CD14-positive monocyte (primary cell): ENCODE data around the gene APH1B. TPM values are rescaled to one million over a fixed set of nuclear protein-coding genes. Genes with fewer than 3 reads are reported as not detected.

Source experiments
- DNase-seq, 3 donors: peaks; one replicate each; pipeline ENCODE4 v3.0.0-alpha.2; 2011 to 2022
- H2AFZ ChIP-seq: 2 replicates; pipeline ENCODE4 v1.6.0; 2012; ENCODE audit warnings: mild to moderate bottlenecking, low read depth, low read length, inconsistent platforms; ENCODE audit not compliant: insufficient read depth, poor library complexity, severe bottlenecking
- H3K27ac ChIP-seq, 2 donors: 1 replicate in 1 of 2; 2 replicates in 1 of 2; pipeline ENCODE4 v1.5.1; 2012 to 2013; ENCODE audit warnings: low read length in 2 of 2, control low read depth in 1 of 2, inconsistent platforms in 1 of 2, low read depth in 1 of 2, mild to moderate bottlenecking in 1 of 2
- H3K27me3 ChIP-seq, 2 donors: one replicate each; pipeline versions ENCODE4 v1.6.0 to v1.6.1; 2011 to 2013; ENCODE audit warnings: low read length in 2 of 2; ENCODE audit not compliant: control insufficient read depth in 2 of 2, insufficient read depth in 2 of 2
- H3K36me3 ChIP-seq, 2 donors: replicated peaks in 1 of 2; 1 replicate in 1 of 2; 2 replicates in 1 of 2; pipeline versions ENCODE4 v1.5.1 to v1.6.1; 2012 to 2013; ENCODE audit warnings: low read length in 2 of 2, control low read depth in 1 of 2, inconsistent platforms in 1 of 2, mild to moderate bottlenecking in 1 of 2; ENCODE audit not compliant: insufficient read depth in 2 of 2, control insufficient read depth in 1 of 2
- H3K4me1 ChIP-seq, 2 donors: 1 replicate in 1 of 2; 2 replicates in 1 of 2; pipeline versions ENCODE4 v1.5.1 to v1.6.1; 2012 to 2013; ENCODE audit warnings: low read length in 2 of 2, control low read depth in 1 of 2, inconsistent platforms in 1 of 2, mild to moderate bottlenecking in 1 of 2, moderate library complexity in 1 of 2; ENCODE audit not compliant: insufficient read depth in 2 of 2, control insufficient read depth in 1 of 2
- H3K4me2 ChIP-seq: replicated peaks from 2 replicates; pipeline ENCODE3; 2012; ENCODE audit warnings: low read length, moderate library complexity, mild to moderate bottlenecking; ENCODE audit not compliant: poor library complexity, severe bottlenecking; ENCODE audit errors: extremely low read depth
- H3K4me3 ChIP-seq, 3 experiments: fragments of 200-600 bp in 1 of 3; sonication (generic) in 1 of 3; replicated peaks in 1 of 3; 1 replicate in 2 of 3; 2 replicates in 1 of 3; pipeline ENCODE4 v1.5.1; 2011 to 2013; ENCODE audit warnings: low read length in 3 of 3, mild to moderate bottlenecking in 3 of 3, control low read depth in 2 of 3, low read depth in 2 of 3, inconsistent platforms in 1 of 3, moderate library complexity in 1 of 3
- H3K79me2 ChIP-seq: 2 replicates; pipeline ENCODE4 v1.6.0; 2012; ENCODE audit warnings: mild to moderate bottlenecking, control low read depth, inconsistent platforms, low read length, moderate library complexity; ENCODE audit not compliant: insufficient read depth
- H3K9ac ChIP-seq: 2 replicates; pipeline ENCODE4 v1.6.0; 2017; ENCODE audit warnings: low read length, mild to moderate bottlenecking; ENCODE audit not compliant: insufficient read depth, poor library complexity, severe bottlenecking
- H3K9me3 ChIP-seq, 2 donors: replicated peaks in 1 of 2; 1 replicate in 1 of 2; 2 replicates in 1 of 2; pipeline versions ENCODE4 v1.5.1 to v1.6.1; 2012 to 2013; ENCODE audit warnings: low read length in 2 of 2, control low read depth in 1 of 2; ENCODE audit not compliant: control insufficient read depth in 1 of 2, insufficient read depth in 1 of 2
- H4K20me1 ChIP-seq: 2 replicates; pipeline ENCODE4 v1.6.0; 2012; ENCODE audit warnings: mild to moderate bottlenecking, low read length, control low read depth, moderate library complexity; ENCODE audit not compliant: insufficient read depth
- H3K27ac Mint-ChIP-seq, 7 donors: one replicate each; pipeline ENCODE4 v1.8.0; 2020; ENCODE audit warnings: mild to moderate bottlenecking in 7 of 7, mixed read lengths in 7 of 7, moderate library complexity in 6 of 7, inconsistent platforms in 2 of 7
- H3K27me3 Mint-ChIP-seq, 3 donors: one replicate each; pipeline ENCODE4 v1.8.0; 2021 to 2022; ENCODE audit warnings: low read depth in 3 of 3, mild to moderate bottlenecking in 3 of 3, mixed read lengths in 3 of 3, moderate library complexity in 3 of 3, inconsistent platforms in 1 of 3
- H3K36me3 Mint-ChIP-seq, 2 donors: one replicate each; pipeline ENCODE4 v1.8.0; 2020; ENCODE audit warnings: mixed read lengths in 2 of 2, inconsistent platforms in 1 of 2, mild to moderate bottlenecking in 1 of 2
- H3K4me1 Mint-ChIP-seq: one replicate; pipeline ENCODE4 v1.8.0; 2020; ENCODE audit warnings: mild to moderate bottlenecking, mixed read lengths
- H3K4me3 Mint-ChIP-seq, 2 donors: one replicate each; pipeline ENCODE4 v1.8.0; 2020; ENCODE audit warnings: mild to moderate bottlenecking in 2 of 2, mixed read lengths in 2 of 2, moderate library complexity in 1 of 2
- H3K9me3 Mint-ChIP-seq, 7 donors: one replicate each; pipeline ENCODE4 v1.8.0; 2020 to 2022; ENCODE audit warnings: mixed read lengths in 7 of 7, mild to moderate bottlenecking in 6 of 7, moderate library complexity in 6 of 7, inconsistent platforms in 2 of 7
- WGBS: methylation state at CpG from one replicate; pipeline ENCODE4 v1.1.5; 2013; ENCODE audit warnings: missing lambda C conversion rate; ENCODE audit not compliant: insufficient coverage; 5-methylcytosine and 5-hydroxymethylcytosine counted together
- intact Hi-C, 2 donors: fragments of 100-400 bp; cut with micrococcal nuclease; formaldehyde crosslinking; loops; one replicate each; pipeline versions ENCODE4 v1.15.0 to v1.15.1; 2023
- polyA plus RNA-seq, 3 donors: library from polyadenylated mRNA; depleted of rRNA in 1 of 3; unstranded in 2 of 3; stranded (reverse) in 1 of 3; fragments of 300-500 nt in 2 of 3; fragments of >200 nt in 1 of 3; fragmentation: Illumina TruSeq in 2 of 3; gene quantifications; 1 replicate in 2 of 3; 2 replicates in 1 of 3; pipeline ENCODE4 v1.2.3, GENCODE V29; 2012 to 2021
- TF ChIP-seq, protein P1 (sequence below): fragments of 200-600 bp; IDR thresholded peaks from one replicate; pipeline ENCODE4 v1.8.0; 2022; ENCODE audit warnings: antibody characterized with exemption, mild to moderate bottlenecking

Gene APH1B
- polyA plus RNA-seq, 3 donors = 13.6 to 57.1 (median 54.8) TPM

DNA sequence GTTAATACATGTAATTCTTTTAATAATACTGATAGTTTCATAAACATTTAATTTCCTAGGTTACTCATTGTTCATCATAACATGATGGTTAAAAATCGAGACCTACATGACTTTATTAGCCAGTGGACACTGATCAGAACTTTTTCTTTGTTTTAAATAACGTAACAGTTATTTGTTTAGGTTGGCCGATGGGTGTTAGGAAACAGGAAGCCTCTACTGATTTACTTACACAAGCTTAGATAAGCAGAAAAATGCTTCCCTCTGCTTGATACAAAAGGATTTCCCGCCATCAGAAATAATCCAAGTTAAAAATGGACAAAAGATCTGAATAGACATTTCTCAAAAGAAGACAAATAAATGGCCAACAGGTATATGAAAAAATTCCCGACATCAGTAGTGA lies 16.6 kb upstream of the APH1B start:
- Mint-ChIP-seq H3K4me1 (peaks cover 5% of the 10 kb centered on the region), H3K9me3 (peaks cover 0 to 4% (median 0%) of the 10 kb centered on the region in 7 donors), H3K27ac (no peak overlapping the region), H3K36me3 (peaks cover 67 to 84% of the 10 kb centered on the region in 2 donors), H3K4me3 (no peak overlapping the region), H3K27me3 (peaks cover 0 to 1% (median 0%) of the 10 kb centered on the region in 3 donors)
- no peak overlapping the region for H3K4me3 ChIP-seq
- no peak overlapping the region for H3K4me2 ChIP-seq
- no peaks in the 10 kb centered on the region for H3K9me3 ChIP-seq
- no CpG with 5 or more reads among the region's 5 CpGs for whole genome bisulfite sequencing
- H3K27ac ChIP-seq = peak overlapping the region in 1 of 2 donors; percentile 40
- intact Hi-C loops = no loop called here
- peaks cover 83 to 94% of the 10 kb centered on the region in 2 donors for H3K36me3 ChIP-seq
- TF ChIP-seq, protein P1, sequence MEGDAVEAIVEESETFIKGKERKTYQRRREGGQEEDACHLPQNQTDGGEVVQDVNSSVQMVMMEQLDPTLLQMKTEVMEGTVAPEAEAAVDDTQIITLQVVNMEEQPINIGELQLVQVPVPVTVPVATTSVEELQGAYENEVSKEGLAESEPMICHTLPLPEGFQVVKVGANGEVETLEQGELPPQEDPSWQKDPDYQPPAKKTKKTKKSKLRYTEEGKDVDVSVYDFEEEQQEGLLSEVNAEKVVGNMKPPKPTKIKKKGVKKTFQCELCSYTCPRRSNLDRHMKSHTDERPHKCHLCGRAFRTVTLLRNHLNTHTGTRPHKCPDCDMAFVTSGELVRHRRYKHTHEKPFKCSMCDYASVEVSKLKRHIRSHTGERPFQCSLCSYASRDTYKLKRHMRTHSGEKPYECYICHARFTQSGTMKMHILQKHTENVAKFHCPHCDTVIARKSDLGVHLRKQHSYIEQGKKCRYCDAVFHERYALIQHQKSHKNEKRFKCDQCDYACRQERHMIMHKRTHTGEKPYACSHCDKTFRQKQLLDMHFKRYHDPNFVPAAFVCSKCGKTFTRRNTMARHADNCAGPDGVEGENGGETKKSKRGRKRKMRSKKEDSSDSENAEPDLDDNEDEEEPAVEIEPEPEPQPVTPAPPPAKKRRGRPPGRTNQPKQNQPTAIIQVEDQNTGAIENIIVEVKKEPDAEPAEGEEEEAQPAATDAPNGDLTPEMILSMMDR = no peak
- H3K27me3 ChIP-seq = no peaks in the 10 kb centered on the region
- DNase-seq = no peak
- no peak overlapping the region for H3K9ac ChIP-seq
- no peak overlapping the region for H2AFZ ChIP-seq
- no peaks in the 10 kb centered on the region for H3K4me1 ChIP-seq
- H3K79me2 ChIP-seq = no peaks in the 10 kb centered on the region
- H4K20me1 ChIP-seq = peaks cover 21% of the 10 kb centered on the region

DNA sequence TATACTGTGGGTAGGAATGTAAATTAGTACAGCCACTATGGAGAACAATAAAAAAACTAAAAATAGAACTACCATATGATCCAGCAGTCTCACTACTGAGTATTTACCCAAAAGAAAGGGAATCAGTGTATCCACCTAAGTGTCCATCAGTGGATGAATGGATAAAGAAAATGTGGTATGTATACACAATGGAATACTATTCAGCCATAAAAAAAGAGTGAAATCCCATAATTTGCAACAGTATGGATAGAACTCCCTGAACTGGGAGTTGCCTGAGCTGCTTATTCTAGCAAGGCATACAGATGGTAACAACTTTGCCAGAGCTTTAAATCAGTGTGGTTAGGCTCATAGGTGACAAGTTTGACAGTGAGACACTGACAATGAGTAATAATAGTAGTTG lies 16.1 kb upstream of the APH1B start:
- peaks cover 18% of the 10 kb centered on the region for H4K20me1 ChIP-seq
- peaks cover 83 to 94% of the 10 kb centered on the region in 2 donors for H3K36me3 ChIP-seq
- peaks cover 0 to 4% (median 0%) of the 10 kb centered on the region in 7 donors for H3K9me3 Mint-ChIP-seq
- H3K79me2 ChIP-seq = no peaks in the 10 kb centered on the region
- TF ChIP-seq, protein P1 = no peak
- H3K4me3 Mint-ChIP-seq = no peak overlapping the region
- DNase-seq = no peak
- H3K9me3 ChIP-seq = no peaks in the 10 kb centered on the region
- no peaks in the 10 kb centered on the region for H3K27me3 ChIP-seq
- no peak overlapping the region for H3K9ac ChIP-seq
- no peaks in the 10 kb centered on the region for H3K4me1 ChIP-seq
- no peak overlapping the region for H3K4me2 ChIP-seq
- no peak overlapping the region for H3K4me3 ChIP-seq
- H3K36me3 Mint-ChIP-seq = peaks cover 67 to 83% of the 10 kb centered on the region in 2 donors
- H3K27ac Mint-ChIP-seq = no peak overlapping the region
- H3K4me1 Mint-ChIP-seq = peaks cover 5% of the 10 kb centered on the region
- H3K27me3 Mint-ChIP-seq = peaks cover 0 to 1% (median 0%) of the 10 kb centered on the region in 3 donors
- intact Hi-C loops = no loop called here
- no peak overlapping the region for H2AFZ ChIP-seq
- peak overlapping the region in 1 of 2 donors; percentile 40 for H3K27ac ChIP-seq
